ENCODE data around the gene TRAPPC2B. TPM values are rescaled to one million over a fixed set of nuclear protein-coding genes. Genes with fewer than 3 reads are reported as not detected.
A peak's percentile ranks its signal among the peaks of the same experiment; 100 is the strongest.

TRAPPC2B gene
- total RNA-seq = 15.8 TPM

DNA sequence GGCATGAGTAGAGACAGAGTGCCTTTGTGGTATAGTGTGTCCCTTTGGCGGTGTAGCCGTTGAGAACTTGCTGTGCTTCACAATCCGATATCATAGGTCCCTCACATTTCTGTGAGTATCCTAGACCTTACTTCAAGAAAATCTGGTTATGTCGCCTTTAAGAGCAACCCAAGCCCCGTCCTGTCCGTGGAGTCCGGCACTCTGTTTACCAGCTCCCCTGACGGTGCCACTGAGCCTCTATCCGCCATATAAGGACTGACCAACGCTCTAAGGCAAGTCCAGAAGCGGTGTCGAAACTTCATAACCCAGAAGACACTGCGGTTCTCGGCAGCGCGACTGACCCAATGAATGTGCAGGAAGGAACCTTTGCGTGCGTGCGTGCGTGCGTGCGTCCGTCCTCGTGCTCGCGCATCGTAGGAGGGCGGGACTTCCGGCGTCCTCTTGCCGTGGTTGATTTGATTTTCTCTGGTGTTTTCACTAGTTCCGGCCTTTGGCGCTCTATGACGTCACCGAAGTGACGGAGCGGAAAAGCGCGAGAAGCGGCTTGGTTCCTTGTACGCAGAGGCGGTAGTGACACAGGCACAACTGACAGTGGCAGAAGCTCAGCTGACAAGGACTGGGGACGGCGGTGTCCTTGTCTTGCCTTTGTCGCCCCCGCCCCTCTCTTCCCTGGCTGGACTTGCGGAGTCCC, at the start of gene TRAPPC2B, which contains the start of gene ZNF547:
TRAPPC2B (plus strand) TSS at position 555 of the 691 bp plus-strand sequence. CDS start 1,283 bp downstream, outside the sequence.
ZNF547 (plus strand) TSS at position 555 of the 691 bp plus-strand sequence. CDS start 5,005 bp downstream, outside the sequence.
- DNase-seq = peak; percentile 100

- DNase-seq = no peak
These were observed 49.2 kb upstream of the TRAPPC2B start for GRCh38 chr19:57314146-57314545.

GRCh38 chr19:57317503-57317902, 45.8 kb upstream of the TRAPPC2B start:
- no peak for DNase-seq

DNA sequence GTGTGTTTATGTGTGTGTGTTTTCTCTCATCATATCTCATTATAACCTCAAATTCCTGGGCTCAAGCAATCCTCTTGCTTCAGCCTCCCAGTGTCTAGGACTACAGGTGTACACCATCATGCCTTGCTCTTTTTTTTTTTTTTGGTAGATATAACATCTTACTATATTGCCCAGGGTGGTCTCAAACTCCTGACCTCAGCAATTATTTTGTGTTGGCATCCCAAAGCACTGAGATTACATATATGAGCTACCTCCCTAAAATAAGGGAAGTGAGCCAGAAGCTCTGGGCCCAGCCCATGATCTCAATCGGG, 43.5 kb upstream of the TRAPPC2B start:
- no peak for DNase-seq

- peak; percentile 99 for DNase-seq
These were observed 42.9 kb upstream of the TRAPPC2B start, which contains the start of gene ZNF543 for GRCh38 chr19:57320180-57321084. Gene ZNF543 (plus strand): TSS chr19:57320472. CDS start chr19:57320854, 382 bp downstream.

GRCh38 chr19:57321116-57321515, 42.2 kb upstream of the TRAPPC2B start:
- no peak for DNase-seq

- no peak for DNase-seq
These were observed 41.6 kb upstream of the TRAPPC2B start for GRCh38 chr19:57321751-57322150.

- DNase-seq = no peak
These were observed 38.4 kb upstream of the TRAPPC2B start for GRCh38 chr19:57324992-57325391.

GRCh38 chr19:57327993-57328392, 35.4 kb upstream of the TRAPPC2B start:
- DNase-seq = no peak

GRCh38 chr19:57334191-57334590, 29.2 kb upstream of the TRAPPC2B start:
- peak; percentile 37 for DNase-seq

DNA sequence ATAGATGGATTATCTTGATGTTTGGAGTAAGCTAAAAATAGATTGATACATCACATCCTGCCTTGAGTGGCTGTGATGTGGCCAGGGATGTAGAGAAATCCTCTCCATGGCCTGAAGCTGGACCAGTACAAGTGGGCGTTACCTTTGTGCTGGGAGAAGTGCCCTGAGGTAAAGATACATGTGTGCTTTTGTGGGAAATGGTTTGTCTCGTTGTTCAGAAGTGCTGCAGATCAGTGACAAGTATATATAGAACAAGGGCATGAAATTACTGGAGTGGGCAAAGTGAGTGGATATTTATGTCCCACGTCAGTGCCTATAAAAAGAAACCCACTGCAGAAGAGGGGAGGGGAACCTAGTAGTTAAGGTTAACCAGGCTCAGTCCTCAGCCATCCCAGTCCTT, 24.5 kb upstream of the TRAPPC2B start:
- peak; percentile 22 for DNase-seq

DNA sequence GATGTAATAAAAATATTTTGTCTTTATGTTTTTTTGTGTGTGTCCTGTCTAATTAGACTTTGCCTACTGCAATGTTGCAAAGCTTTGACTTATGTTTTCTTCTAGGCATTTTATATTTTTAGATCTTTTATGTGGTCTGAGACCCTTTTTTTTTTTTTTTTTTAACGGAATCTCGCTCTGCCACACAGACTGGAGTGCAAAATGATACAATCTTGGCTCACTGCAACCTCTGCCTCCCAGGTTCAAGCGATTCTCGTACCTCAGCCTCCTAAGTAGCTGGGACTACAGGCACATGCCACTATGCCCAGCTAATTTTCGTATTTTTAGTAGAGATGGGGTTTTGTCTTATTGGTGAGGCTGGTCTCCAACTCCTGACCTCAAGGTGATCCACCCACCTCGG, 20.8 kb upstream of the TRAPPC2B start:
- no peak for DNase-seq

DNA sequence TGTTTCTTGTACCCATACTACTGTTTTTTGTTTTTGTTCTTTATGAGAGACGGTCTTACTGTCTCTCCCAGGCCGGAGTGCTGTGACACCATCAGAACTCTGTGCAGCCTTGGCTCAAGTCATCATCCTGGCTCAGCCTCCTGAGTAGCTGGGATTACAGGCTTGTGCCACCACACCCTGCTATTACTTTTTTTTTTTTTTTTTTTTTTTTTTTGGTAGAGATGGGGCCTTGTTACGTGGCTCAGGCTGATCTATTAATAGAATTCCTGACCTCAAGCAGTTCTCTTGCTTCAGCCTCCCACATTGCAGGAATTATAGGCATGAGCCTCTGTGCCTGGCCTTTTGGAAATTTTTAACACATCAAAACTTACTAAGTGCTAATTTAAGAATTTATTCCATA, 15.2 kb upstream of the TRAPPC2B start:
- no peak for DNase-seq

- DNase-seq = peak; percentile 99
These were observed 12.2 kb upstream of the TRAPPC2B start, which contains the start of gene ZNF304 for GRCh38 chr19:57350877-57351805. Gene ZNF304 (plus strand): TSS chr19:57351271. CDS start chr19:57351665, 394 bp downstream.

DNA sequence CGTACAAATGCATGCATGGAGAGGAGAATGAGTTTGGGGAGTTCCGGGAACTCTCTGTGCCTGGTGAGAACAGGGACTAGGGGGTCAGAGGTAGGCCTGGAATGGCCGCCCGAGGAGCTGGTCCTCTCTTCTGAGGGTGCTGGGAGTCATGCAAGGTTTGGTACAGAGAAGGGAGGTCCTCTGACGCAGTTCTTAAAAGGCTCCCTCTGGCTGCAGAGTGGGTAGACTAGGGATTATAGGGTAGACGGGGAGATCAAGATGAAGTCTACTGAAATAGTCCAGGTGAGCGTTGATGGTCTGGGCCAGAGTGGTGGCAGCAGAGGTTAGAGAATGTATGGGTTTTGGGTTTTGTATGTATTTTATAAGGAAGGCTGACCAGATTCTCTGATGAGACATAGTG, 11.5 kb upstream of the TRAPPC2B start:
- no peak for DNase-seq

- no peak for DNase-seq
These were observed 7.4 kb upstream of the TRAPPC2B start for GRCh38 chr19:57355916-57356315.

DNA sequence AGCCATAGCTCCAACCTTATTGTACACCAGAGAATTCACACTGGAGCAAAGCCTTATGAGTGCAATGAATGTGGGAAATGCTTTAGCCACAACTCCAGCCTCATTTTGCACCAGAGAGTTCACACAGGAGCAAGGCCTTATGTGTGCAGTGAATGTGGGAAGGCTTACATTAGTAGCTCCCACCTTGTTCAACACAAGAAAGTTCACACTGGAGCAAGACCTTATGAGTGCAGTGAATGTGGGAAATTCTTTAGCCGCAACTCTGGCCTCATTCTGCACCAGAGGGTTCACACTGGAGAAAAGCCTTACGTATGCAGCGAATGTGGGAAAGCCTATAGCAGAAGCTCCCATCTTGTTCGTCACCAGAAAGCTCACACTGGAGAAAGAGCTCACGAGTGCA, 5.9 kb upstream of the TRAPPC2B start:
- DNase-seq = no peak

DNA sequence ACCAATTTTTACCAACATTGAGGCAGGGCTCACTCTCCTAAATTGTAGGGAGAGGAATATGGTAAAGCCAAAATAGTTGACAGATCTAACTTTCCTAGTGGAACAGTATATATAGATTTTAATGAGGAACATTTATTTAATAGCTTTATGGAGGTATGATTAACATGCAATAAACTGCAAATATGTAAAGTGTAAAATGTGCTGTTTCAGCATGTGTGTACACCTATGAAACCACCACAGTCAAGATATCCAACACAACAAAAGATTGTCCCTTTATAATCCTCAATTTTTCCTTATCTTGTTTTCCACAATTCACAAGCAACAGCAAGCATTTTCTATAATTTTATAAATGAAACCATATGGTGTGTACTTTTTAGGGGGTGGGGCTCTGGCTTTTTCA, 4.1 kb upstream of the TRAPPC2B start:
- DNase-seq = no peak

DNA sequence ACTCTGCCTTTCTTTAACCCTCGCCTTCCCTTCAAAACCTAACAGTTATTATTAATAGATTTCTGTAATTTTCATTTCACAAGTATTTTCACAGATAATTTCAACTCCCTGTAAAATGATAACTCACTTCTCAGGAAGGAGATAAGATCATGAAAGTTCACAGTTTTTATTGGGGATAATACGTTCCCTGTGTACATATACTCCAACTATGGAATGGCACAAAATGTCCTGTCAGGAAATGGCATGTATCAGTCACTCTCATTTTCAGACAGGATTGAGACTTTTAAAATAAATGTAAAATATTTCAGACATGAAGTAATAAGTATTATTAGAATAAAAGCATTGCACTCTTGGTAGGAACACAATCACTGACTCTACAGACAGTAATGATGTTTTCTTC, 932 bp upstream of the TRAPPC2B start:
- no peak for DNase-seq

DNA sequence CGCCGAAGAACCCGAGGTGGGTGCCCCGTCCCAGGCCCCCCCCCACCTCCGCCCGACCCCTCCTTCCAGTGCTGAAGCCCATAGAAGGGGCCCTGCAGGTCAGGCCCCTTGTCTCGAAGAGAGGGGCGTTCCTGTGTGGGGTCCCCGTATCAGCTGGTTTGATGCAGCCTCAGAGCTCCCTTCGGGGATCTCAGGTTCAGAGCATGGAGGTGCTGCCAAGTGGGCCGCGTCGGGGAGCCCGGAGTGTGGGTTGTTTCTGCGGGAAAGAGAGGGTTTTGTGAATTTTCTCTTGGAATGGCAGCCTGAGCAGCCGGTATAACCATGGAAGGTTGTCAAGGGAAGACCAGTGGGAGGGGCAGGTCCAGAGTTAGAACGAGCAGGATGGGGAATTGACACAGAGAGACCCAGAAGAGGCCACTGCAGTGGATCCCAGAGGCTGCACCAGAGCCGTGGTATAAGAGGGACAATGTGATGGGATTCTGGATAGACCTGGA, 384 bp downstream of the TRAPPC2B start:
- peak; percentile 52 for DNase-seq

DNA sequence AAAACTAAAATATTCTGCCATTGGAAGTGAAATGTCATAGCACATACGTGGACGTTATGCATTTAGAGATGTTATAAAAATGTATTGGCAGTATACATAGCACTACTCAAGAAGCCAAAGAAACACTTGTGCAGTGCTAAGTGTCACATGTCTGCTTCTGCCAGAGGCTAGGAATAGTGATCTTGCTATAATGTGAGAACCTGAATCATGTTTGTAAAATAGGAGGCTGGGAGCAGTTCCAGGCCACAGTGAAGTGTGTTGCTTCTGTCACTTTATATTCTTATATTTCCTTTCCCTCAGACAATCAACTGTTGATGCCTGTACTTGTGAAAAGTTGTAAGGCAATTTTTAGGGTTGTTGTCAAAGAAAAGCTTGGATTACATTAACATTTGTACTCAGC, 3.4 kb downstream of the TRAPPC2B start:
- no peak for DNase-seq

GRCh38 chr19:57374179-57374578, 10.8 kb downstream of the TRAPPC2B start:
- no peak for DNase-seq

Data from tongue (tissue), 2 donors.